Upper lobe of right lung (tissue), 1 donor: ENCODE results near the gene NFE2L3. TPM values are rescaled to one million over a fixed set of nuclear protein-coding genes. Genes with fewer than 3 reads are reported as not detected.
"Not testable (repeated sequence)": the region's sequence is repeated elsewhere in the genome, so short reads cannot be mapped to it uniquely, and the experiment has no call there.

ENCODE experiments used
- ATAC-seq: fragments of 200-7000 bp; cut with Tn5 transposase; one replicate; pipeline ENCODE4 v1.9.1; 2020; ENCODE audit warnings: mild to moderate bottlenecking, moderate library complexity
- DNase-seq: peaks from one replicate; pipeline ENCODE4 v3.0.0-alpha.2; 2020
- H3K27ac ChIP-seq: fragments of 200-600 bp; one replicate; pipeline ENCODE4 v1.8.0; 2022
- H3K27me3 ChIP-seq: fragments of 200-600 bp; one replicate; pipeline ENCODE4 v1.8.0; 2022; ENCODE audit warnings: mild to moderate bottlenecking
- H3K36me3 ChIP-seq: fragments of 200-600 bp; one replicate; pipeline ENCODE4 v1.8.0; 2022
- H3K4me1 ChIP-seq: fragments of 200-600 bp; one replicate; pipeline ENCODE4 v1.8.0; 2022
- H3K4me3 ChIP-seq: fragments of 200-600 bp; one replicate; pipeline ENCODE4 v1.8.0; 2022; ENCODE audit warnings: mild to moderate bottlenecking
- H3K9me3 ChIP-seq: fragments of 200-600 bp; one replicate; pipeline ENCODE4 v1.8.0; 2022
- intact Hi-C: fragments of 100-400 bp; cut with DNase I; formaldehyde crosslinking; loops from one replicate; pipeline ENCODE4 v1.11.0; 2022
- total RNA-seq: library from RNA; stranded (reverse); fragmentation: NEBNext Ultra II Directional; extraction: Animal tissue kit (Norgen Biotek cat#: 25700); gene quantifications from one replicate; pipeline ENCODE4 v1.2.1, GENCODE V29; 2021
- TF ChIP-seq, protein P1 (sequence below): fragments of 200-600 bp; IDR thresholded peaks from one replicate; pipeline ENCODE4 v1.8.0; 2022; ENCODE audit warnings: antibody characterized with exemption
- donor health status: DM: no; HTN: yes; CAD: no; lungs with severe emphysema.

Gene NFE2L3
- total RNA-seq, 1 donor from 2014 or later: 4.1 TPM

DNA sequence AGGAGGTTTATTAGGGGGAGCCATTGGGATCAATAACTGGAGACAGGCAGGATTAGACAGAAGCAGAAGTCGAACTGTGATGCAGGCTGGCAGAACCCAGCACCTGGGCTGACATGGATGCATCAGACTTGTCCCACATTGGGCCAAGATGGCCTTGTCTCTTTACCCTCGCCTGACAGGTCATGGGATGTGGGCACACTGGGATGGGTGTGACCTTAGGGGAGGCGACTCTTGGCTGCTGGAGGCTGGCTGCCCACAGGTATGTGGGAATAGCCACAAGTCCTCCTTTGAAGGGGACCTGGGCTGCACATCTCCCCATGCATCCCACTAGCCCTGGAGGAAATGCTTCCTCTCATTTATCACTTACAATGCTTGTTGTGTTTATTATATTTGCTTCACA is 17.3 kb downstream of the NFE2L3 start:
- Histone ChIP-seq H3K27me3 (no peaks in the 10 kb centered on the region), H3K27ac (no peak overlapping the region), H3K4me1 (no peaks in the 10 kb centered on the region), H3K4me3 (no peak overlapping the region), H3K9me3 (no peaks in the 10 kb centered on the region), H3K36me3 (peaks cover 4% of the 10 kb centered on the region)
- no peak for ATAC-seq
- TF ChIP-seq, protein P1, sequence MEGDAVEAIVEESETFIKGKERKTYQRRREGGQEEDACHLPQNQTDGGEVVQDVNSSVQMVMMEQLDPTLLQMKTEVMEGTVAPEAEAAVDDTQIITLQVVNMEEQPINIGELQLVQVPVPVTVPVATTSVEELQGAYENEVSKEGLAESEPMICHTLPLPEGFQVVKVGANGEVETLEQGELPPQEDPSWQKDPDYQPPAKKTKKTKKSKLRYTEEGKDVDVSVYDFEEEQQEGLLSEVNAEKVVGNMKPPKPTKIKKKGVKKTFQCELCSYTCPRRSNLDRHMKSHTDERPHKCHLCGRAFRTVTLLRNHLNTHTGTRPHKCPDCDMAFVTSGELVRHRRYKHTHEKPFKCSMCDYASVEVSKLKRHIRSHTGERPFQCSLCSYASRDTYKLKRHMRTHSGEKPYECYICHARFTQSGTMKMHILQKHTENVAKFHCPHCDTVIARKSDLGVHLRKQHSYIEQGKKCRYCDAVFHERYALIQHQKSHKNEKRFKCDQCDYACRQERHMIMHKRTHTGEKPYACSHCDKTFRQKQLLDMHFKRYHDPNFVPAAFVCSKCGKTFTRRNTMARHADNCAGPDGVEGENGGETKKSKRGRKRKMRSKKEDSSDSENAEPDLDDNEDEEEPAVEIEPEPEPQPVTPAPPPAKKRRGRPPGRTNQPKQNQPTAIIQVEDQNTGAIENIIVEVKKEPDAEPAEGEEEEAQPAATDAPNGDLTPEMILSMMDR: no peak
- no peak for DNase-seq
- intact Hi-C loops: no loop called here

DNA sequence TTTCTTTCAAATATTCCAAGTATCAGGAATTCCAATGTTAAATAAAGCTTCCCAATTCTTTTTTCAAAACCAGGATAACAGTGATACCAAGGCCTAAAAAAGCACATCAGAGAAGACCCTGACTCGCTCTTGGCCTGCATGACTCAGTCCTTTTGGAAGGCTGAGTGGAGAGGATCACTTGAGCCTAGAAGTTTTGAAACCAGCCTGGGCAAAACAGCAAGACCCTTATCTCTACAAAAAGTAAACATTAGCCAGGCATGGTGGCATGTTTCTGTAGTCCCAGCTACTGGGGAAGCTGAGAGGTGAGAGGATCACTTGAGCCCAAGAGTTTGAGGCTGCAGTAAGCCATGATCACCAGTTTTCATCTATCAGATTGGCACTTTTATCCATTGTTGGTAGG is 18.7 kb downstream of the NFE2L3 start:
- Histone ChIP-seq H3K27ac (no peak overlapping the region), H3K4me1 (no peaks in the 10 kb centered on the region), H3K9me3 (no peaks in the 10 kb centered on the region), H3K36me3 (peaks cover 4% of the 10 kb centered on the region), H3K4me3 (no peak overlapping the region), H3K27me3 (no peaks in the 10 kb centered on the region)
- ATAC-seq: peak; percentile 61
- no peak for DNase-seq
- TF ChIP-seq, protein P1: no peak
- intact Hi-C loops: no loop called here

DNA sequence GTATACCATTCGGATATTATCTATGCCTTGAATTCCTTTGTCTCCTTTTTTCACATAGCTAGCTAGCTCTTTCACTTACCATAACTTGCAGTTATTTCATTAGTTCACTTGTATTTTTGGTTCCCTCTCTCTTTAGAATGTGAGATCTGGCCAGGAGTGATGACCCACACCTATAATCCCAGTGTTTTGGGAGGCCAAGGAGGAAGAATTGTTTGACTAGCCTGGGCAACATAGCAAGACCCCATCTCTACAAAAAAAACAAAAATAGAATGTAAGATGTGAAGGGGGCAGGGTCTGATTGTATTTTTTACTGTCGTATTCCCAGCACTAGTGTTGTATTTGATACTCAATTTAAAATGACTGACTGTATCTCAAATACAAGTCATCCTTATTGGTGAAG is 19.6 kb downstream of the NFE2L3 start:
- no peaks in the 10 kb centered on the region for H3K9me3 ChIP-seq
- H3K36me3 ChIP-seq: peaks cover 4% of the 10 kb centered on the region
- no peaks in the 10 kb centered on the region for H3K27me3 ChIP-seq
- ATAC-seq (no peak), DNase-seq (no peak)
- no peak overlapping the region for H3K27ac ChIP-seq
- no peak overlapping the region for H3K4me3 ChIP-seq
- intact Hi-C loops: no loop called here
- TF ChIP-seq, protein P1: no peak
- no peaks in the 10 kb centered on the region for H3K4me1 ChIP-seq

DNA sequence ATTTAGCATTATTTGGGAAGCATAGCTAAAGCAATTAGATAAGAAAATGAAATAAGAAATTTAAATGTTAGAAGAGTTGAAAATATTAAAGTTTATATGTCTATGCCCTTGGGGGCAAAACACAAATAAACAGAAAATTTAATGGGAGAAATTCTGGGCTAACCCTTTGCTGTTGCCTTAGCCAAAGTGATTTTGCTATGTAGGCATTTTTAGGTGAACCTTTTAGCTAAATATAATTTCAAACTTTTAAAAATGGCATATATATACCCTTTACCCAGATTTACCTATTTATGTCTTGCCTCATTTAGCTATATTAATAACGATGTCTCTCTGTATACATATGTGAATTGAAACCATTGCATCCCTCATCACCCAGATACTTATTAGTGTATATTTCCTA is 20.1 kb downstream of the NFE2L3 start:
- Histone ChIP-seq H3K36me3 (peaks cover 4% of the 10 kb centered on the region), H3K9me3 (no peaks in the 10 kb centered on the region), H3K27me3 (no peaks in the 10 kb centered on the region), H3K4me3 (no peak overlapping the region), H3K4me1 (no peaks in the 10 kb centered on the region), H3K27ac (no peak overlapping the region)
- intact Hi-C loops: no loop called here
- DNase-seq: no peak
- TF ChIP-seq, protein P1: no peak
- no peak for ATAC-seq

DNA sequence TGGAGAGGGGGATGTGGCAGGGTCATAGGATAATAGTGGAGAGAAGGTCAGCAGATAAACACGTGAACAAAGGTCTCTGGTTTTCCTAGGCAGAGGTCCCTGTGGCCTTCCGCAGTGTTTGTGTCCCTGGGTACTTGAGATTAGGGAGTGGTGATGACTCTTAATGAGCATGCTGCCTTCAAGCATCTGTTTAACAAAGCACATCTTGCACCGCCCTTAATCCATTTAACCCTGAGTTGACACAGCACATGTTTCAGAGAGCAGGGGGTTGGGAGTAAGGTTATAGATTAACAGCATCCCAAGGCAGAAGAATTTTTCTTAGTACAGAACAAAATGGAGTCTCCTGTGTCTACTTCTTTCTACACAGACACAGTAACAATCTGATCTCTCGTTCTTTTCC is 23.9 kb downstream of the NFE2L3 start:
- H3K27ac ChIP-seq, DNase-seq, H3K4me1 ChIP-seq, ATAC-seq, H3K9me3 ChIP-seq, H3K36me3 ChIP-seq, intact Hi-C loops, H3K27me3 ChIP-seq, H3K4me3 ChIP-seq: not testable (repeated sequence)

DNA sequence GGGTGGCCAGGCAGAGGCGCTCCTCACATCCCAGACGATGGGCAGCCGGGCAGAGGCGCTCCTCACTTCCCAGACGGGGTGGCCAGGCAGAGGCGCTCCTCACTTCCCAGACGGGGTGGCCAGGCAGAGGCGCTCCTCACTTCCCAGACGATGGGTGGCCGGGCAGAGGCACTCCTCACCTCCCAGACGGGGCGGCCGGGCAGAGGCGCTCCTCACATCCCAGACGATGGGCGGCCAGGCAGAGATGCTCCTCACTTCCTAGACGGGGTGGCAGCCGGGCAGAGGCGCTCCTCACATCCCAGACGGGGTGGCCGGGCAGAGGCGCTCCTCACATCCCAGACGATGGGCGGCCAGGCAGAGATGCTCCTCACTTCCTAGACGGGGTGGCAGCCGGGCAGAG is 24.7 kb downstream of the NFE2L3 start:
- H3K36me3 ChIP-seq, H3K4me1 ChIP-seq, H3K27ac ChIP-seq, ATAC-seq, H3K9me3 ChIP-seq, H3K27me3 ChIP-seq, DNase-seq, H3K4me3 ChIP-seq, intact Hi-C loops: not testable (repeated sequence)

DNA sequence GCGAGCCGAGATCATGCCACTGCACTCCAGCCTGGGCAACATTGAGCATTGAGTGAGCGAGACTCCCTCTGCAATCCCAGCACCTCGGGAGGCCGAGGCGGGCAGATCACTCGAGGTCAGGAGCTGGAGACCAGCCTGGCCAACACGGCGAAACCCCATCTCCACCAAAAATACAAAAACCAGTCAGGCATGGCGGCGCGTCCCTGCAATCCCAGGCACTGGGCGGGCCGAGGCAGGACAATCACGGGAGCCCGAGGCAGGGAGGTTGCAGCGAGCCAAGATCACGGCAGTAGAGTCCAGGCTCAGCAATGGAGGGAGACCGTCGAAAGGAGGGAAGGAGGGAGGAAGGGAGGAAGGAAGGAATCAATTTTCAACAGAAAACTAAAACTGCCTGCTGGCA is 25.3 kb downstream of the NFE2L3 start:
- H3K27ac ChIP-seq, H3K4me3 ChIP-seq, H3K9me3 ChIP-seq, H3K27me3 ChIP-seq, ATAC-seq, H3K4me1 ChIP-seq, intact Hi-C loops, DNase-seq, H3K36me3 ChIP-seq: not testable (repeated sequence)
